ENCODE measurements around the gene EVC2.

GRCh38 chr4:5611750-5612149 lies 96.6 kb downstream of the EVC2 start:
- TF ChIP-seq CTCF (IDR thresholded peaks at IDR 0.05): no peak
- no peak for TF ChIP-seq POLR2A (IDR thresholded peaks at IDR 0.05)
